MG63 (cell line): ENCODE data around the gene ADAMTS16. TPM values are rescaled to one million over a fixed set of nuclear protein-coding genes. Genes with fewer than 3 reads are reported as not detected.
"Not testable (repeated sequence)": the region's sequence is repeated elsewhere in the genome, so short reads cannot be mapped to it uniquely, and the experiment has no call there.

ENCODE experiments used
- DNase-seq: peaks from one replicate; pipeline ENCODE4 v3.0.0-alpha.2; 2020
- H3K27me3 ChIP-seq: fragments of 250-450 bp; sonication (Bioruptor Pico); 2 replicates; pipeline ENCODE4 v1.5.1; 2020; ENCODE audit warnings: mild to moderate bottlenecking, moderate library complexity
- H3K36me3 ChIP-seq: fragments of 250-450 bp; sonication (Bioruptor Pico); 2 replicates; pipeline ENCODE4 v1.5.1; 2020; ENCODE audit warnings: mild to moderate bottlenecking, moderate library complexity
- H3K4me3 ChIP-seq: fragments of 250-450 bp; sonication (Bioruptor Pico); 2 replicates; pipeline ENCODE4 v1.5.1; 2020; ENCODE audit warnings: mild to moderate bottlenecking, moderate library complexity
- H3K9me3 ChIP-seq: fragments of 250-450 bp; sonication (Bioruptor Pico); 2 replicates; pipeline ENCODE4 v1.5.1; 2020; ENCODE audit warnings: mild to moderate bottlenecking, moderate library complexity
- total RNA-seq: library from RNA; depleted of rRNA; stranded (reverse); fragments of >200 nt; shearing (Covaris generic); gene quantifications from 2 replicates; pipeline ENCODE4 v1.2.3, GENCODE V29; 2014; ENCODE audit warnings: low replicate concordance

The ADAMTS16 gene
- total RNA-seq, 1 experiment from 2014 or later: not detected

- no peaks in the 10 kb centered on the region for H3K36me3 ChIP-seq
- no peak for DNase-seq
- H3K9me3 ChIP-seq: no peaks in the 10 kb centered on the region
- H3K4me3 ChIP-seq: no peak overlapping the region
- peaks cover 19% of the 10 kb centered on the region for H3K27me3 ChIP-seq
These were observed 4.0 kb upstream of the ADAMTS16 start for GRCh38 chr5:5135957-5136676.

- H3K9me3 ChIP-seq, H3K36me3 ChIP-seq, DNase-seq, H3K4me3 ChIP-seq: not testable (repeated sequence)
- H3K27me3 ChIP-seq: peaks cover 29% of the 10 kb centered on the region
These were observed 2.3 kb upstream of the ADAMTS16 start for GRCh38 chr5:5137851-5138250.

- Histone ChIP-seq H3K9me3 (no peaks in the 10 kb centered on the region), H3K27me3 (peaks cover 31% of the 10 kb centered on the region), H3K36me3 (no peaks in the 10 kb centered on the region), H3K4me3 (peak overlapping the region; percentile 25; the same call in 1 of the 2 replicates)
- no peak for DNase-seq
These were observed 774 bp upstream of the ADAMTS16 start for GRCh38 chr5:5139336-5139776.

GRCh38 chr5:5140479-5141338 is 579 bp downstream of the ADAMTS16 start:
- DNase-seq: no peak
- Histone ChIP-seq H3K4me3 (no peak overlapping the region; the same call in 1 of the 2 replicates), H3K36me3 (no peaks in the 10 kb centered on the region), H3K27me3 (peaks cover 31% of the 10 kb centered on the region), H3K9me3 (no peaks in the 10 kb centered on the region)

GRCh38 chr5:5141339-5141599 is 1.1 kb downstream of the ADAMTS16 start:
- H3K36me3 ChIP-seq: no peaks in the 10 kb centered on the region
- H3K4me3 ChIP-seq: no peak overlapping the region
- DNase-seq: no peak
- H3K27me3 ChIP-seq: peaks cover 31% of the 10 kb centered on the region
- no peaks in the 10 kb centered on the region for H3K9me3 ChIP-seq

GRCh38 chr5:5141625-5142525 is 1.7 kb downstream of the ADAMTS16 start:
- DNase-seq: no peak

GRCh38 chr5:5144441-5144840 is 4.3 kb downstream of the ADAMTS16 start:
- Histone ChIP-seq H3K9me3 (no peaks in the 10 kb centered on the region; the same call in 1 of the 2 replicates), H3K4me3 (no peak overlapping the region), H3K36me3 (no peaks in the 10 kb centered on the region), H3K27me3 (peaks cover 27% of the 10 kb centered on the region)
- DNase-seq: no peak

More at GRCh38 chr5:5141625-5142525, 1.7 kb downstream of the ADAMTS16 start:
- Histone ChIP-seq H3K36me3 (no peaks in the 10 kb centered on the region), H3K9me3 (no peaks in the 10 kb centered on the region), H3K27me3 (peaks cover 31% of the 10 kb centered on the region), H3K4me3 (no peak overlapping the region)

GRCh38 chr5:5145651-5146529 is 5.8 kb downstream of the ADAMTS16 start:
- no peak overlapping the region for H3K4me3 ChIP-seq
- H3K36me3 ChIP-seq: no peaks in the 10 kb centered on the region
- no peak for DNase-seq
- peaks cover 13% of the 10 kb centered on the region for H3K9me3 ChIP-seq
- H3K27me3 ChIP-seq: peaks cover 14% of the 10 kb centered on the region

- Histone ChIP-seq H3K4me3 (no peak overlapping the region), H3K9me3 (peaks cover 15% of the 10 kb centered on the region), H3K27me3 (peaks cover 8% of the 10 kb centered on the region), H3K36me3 (no peaks in the 10 kb centered on the region)
- no peak for DNase-seq
These were observed 6.5 kb downstream of the ADAMTS16 start for GRCh38 chr5:5146530-5147160.

- no peak overlapping the region for H3K4me3 ChIP-seq
- no peaks in the 10 kb centered on the region for H3K36me3 ChIP-seq
- no peak for DNase-seq
- no peaks in the 10 kb centered on the region for H3K27me3 ChIP-seq
- peaks cover 15% of the 10 kb centered on the region for H3K9me3 ChIP-seq
These were observed 9.0 kb downstream of the ADAMTS16 start for GRCh38 chr5:5149154-5149553.

GRCh38 chr5:5150667-5151066 is 10.5 kb downstream of the ADAMTS16 start:
- Histone ChIP-seq H3K4me3 (no peak overlapping the region), H3K27me3 (no peaks in the 10 kb centered on the region), H3K9me3 (peaks cover 15% of the 10 kb centered on the region), H3K36me3 (no peaks in the 10 kb centered on the region)
- DNase-seq: no peak

GRCh38 chr5:5154733-5155132 is 14.6 kb downstream of the ADAMTS16 start:
- H3K27me3 ChIP-seq: no peaks in the 10 kb centered on the region
- H3K36me3 ChIP-seq: no peaks in the 10 kb centered on the region
- no peak for DNase-seq
- H3K9me3 ChIP-seq: peaks cover 13% of the 10 kb centered on the region
- H3K4me3 ChIP-seq: no peak overlapping the region

GRCh38 chr5:5155617-5156016 is 15.5 kb downstream of the ADAMTS16 start:
- Histone ChIP-seq H3K27me3 (no peaks in the 10 kb centered on the region), H3K9me3 (peaks cover 5% of the 10 kb centered on the region), H3K36me3 (no peaks in the 10 kb centered on the region), H3K4me3 (no peak overlapping the region)
- DNase-seq: no peak

- H3K4me3 ChIP-seq: no peak overlapping the region
- H3K27me3 ChIP-seq: no peaks in the 10 kb centered on the region
- H3K9me3 ChIP-seq: no peaks in the 10 kb centered on the region; the same call in 1 of the 2 replicates
- H3K36me3 ChIP-seq: no peaks in the 10 kb centered on the region
- DNase-seq: no peak
These were observed 16.4 kb downstream of the ADAMTS16 start for GRCh38 chr5:5156471-5157082.

- no peak overlapping the region for H3K4me3 ChIP-seq
- H3K36me3 ChIP-seq: no peaks in the 10 kb centered on the region
- no peak for DNase-seq
- H3K9me3 ChIP-seq: no peaks in the 10 kb centered on the region
- no peaks in the 10 kb centered on the region for H3K27me3 ChIP-seq
These were observed 18.4 kb downstream of the ADAMTS16 start for GRCh38 chr5:5158472-5158895.
